NCI-H1436 (cell line): ENCODE measurements around the gene GDPD5.

Experiments
- DNase-seq: peaks from one replicate; lab custom pipeline; 2025; lab: John Stamatoyannopoulos, UW

Gene GDPD5

DNA sequence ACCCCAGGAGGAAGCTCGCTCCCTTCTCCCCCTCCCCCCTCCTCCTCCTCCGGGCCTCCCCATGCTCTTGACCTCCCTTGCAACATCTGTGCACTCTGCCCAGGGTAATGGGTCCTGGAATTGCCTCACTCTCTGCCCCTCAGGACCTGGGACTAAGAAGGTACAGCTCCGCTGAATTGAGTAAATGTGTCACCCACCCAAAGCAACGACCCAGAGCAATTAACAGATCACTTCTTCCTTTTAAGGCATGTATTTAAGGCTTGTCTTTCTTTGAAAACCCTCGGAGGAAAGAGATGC is 15.1 kb downstream of the GDPD5 start:
- no peak for DNase-seq

- no peak for DNase-seq
These were observed 15.6 kb downstream of the GDPD5 start for GRCh38 chr11:75510004-75510722.

- DNase-seq: no peak
These were observed 16.6 kb downstream of the GDPD5 start for GRCh38 chr11:75509020-75509720.

DNA sequence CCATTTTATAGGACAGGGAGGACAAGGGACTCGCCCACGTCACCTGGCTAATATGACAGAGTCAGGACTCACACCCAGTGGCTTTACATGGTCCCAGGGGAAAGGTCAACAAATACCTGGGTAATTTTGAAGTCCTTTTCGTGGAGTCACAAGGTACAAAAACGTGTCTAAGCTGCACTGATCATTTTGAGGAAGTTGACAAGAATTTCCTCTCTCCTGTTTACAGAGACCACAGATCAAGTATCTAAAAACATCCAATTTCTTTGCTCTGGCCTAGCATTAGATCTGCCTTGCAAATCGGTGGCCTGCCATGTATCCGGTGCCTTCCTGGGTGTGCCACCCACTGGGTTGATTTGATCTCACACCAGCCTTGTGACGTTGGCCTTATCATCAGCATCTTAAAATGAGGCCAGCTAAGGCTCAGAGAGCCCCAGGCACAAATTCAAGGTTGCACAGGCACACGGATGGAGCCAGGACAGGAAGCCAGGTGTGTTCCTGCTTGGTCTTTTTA is 17.6 kb downstream of the GDPD5 start:
- no peak for DNase-seq

DNA sequence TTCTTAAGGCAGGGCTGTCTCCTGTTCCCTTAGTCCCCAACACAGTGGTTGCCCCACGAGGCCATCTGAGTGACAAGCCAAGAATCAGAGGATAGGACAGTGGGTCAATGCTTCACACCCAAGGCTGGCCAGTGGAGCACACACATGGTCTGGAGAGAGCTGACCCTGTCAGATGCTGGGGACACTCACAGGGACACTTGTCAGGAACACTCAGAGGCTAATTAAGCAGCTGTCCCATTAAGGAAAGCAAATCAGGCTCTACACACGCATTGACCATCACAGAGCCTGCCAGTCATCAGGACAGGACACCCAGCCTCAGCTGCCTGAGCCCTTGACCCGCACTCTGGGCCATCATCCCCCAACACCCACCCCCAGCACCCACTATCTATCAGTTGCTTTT is 18.2 kb downstream of the GDPD5 start:
- DNase-seq: no peak

DNA sequence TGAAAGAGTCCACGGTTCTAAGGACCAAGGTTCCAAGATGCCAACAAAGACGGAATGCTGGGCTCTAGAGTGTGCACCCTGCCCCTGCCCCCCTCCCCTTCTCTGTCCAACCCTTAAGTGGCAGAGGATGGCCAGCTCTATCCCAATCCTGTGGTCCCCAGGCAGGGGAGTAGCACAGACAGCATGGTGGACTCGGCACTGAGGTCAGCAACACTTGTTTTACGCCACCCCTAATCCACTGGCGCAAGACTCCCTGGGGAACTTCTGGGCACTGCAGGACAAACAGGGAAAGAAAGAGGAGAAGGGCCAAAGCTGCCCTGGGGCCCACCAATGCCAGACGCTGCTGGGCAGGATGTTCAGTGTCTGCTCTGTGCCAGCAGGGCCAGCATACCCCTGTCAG is 18.9 kb downstream of the GDPD5 start:
- DNase-seq: no peak

GRCh38 chr11:75505916-75506692 is 19.6 kb downstream of the GDPD5 start:
- DNase-seq: no peak

DNA sequence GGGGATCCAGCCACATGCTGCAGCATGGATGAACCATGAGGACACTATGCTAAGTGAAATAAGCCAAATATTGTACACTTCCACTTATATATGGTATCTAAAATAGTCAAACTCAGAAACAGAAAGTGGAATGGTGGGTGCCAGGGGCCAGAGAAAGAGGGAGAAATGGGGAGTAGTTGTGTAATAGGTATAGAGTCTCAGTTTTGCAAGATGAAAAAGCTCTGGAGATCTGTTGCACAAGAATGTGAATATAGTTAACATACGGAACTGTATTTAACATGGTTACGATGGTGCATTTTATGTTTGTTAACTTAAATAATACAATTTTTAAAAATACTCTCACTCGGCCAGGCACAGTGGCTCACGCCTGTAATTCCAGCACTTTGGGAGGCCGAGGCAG is 21.2 kb downstream of the GDPD5 start:
- no peak for DNase-seq

DNA sequence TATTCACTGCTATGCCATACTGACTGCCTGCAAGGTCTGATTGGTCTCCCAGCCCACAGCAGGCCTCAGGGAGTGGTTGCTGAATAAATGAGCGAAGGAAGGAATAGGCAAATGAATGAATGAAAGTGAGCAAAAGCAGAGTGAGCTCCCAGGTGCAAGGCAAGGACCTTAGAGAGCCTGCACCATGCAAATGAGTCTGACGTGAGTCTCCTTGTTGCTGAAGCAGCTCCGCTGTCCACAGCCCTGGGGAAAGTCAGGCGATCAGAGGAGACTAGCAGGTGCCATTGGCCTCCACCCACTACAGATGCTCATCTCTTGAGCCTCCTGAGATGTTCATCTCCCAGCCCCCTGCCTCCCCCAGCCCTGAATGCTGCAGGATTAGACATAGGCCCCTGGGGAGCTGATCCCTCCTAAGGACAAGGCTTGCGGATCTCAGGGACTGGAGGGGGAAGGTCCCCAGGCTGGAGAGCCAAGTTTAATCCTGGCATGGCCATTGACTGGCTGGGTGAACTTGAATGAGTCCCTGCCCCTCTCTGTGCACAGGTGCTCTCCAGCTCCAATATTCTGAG is 22.1 kb downstream of the GDPD5 start:
- no peak for DNase-seq

DNA sequence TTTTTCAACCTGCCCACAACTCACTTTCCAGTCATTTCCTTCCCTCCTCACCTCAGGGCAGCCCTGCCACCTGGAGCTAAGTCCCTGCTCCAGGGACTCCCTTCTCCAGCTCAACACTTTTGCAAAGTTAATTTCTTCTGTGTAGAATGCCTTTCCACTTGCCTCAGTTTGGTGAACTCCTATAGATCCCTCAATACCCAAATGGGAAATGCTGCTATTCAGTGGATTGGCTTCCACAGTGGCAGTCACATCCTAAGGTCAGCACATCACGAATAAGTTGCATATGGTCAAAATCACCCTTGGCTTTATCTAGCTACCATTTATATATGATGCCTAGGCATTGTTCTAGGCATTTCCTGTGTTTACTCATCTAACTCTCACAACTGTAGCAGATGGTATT is 23.6 kb downstream of the GDPD5 start:
- DNase-seq: no peak

- DNase-seq: no peak
These were observed 25.0 kb downstream of the GDPD5 start for GRCh38 chr11:75500742-75501141.

GRCh38 chr11:75499423-75500190 is 26.1 kb downstream of the GDPD5 start:
- DNase-seq: no peak

GRCh38 chr11:75498556-75499255 is 27.0 kb downstream of the GDPD5 start:
- no peak for DNase-seq

DNA sequence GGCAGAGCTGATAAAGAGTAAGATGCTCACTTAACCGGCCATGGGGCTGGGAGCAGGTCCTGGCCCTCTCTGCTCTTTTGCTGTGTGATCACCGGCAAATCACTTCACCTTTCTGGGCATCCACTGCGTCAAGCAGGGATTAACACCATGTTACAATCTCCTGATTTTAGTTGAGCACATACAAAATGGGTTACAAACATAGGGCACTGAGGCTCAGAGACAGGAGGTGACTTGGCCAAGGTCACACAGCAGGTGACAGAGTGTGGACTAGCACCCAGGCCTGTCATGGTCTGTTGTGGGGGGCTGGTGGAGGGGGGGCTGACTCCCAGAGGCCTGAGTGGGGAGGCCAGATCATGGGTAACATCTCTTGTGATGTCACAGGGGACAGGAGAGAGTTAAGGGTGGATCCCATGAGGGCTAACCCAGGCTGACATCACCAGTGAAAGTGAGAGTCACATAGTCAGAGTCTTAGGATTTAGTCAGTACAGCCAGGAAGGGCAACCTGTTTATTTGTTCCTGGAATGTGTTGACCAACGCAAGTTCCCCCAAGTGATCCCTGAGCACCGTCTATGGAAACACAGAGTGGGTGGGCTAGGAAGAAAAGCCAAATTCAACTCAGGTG is 27.8 kb downstream of the GDPD5 start:
- DNase-seq: no peak

DNA sequence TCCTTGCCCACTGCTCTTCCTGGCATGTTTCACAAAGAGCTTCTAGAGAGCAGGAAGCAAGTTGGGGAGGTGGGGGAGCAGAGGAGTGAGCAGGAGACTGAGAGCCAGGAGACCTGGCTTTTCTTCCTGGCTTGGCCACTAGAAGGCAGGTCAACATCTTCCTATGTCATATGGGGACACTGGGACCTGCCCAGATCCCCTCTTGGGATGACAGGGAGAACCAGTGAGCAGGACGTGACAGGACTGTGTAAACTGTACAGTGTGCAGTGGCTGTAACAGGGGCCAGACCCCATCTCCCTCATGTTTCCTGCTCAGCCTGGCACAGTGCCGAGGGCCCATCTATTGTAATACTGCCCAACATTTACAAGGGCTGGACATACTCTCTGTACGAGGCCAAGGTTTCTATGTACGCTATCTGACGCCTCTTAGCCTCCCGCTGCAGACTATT is 29.4 kb downstream of the GDPD5 start:
- DNase-seq: no peak

- DNase-seq: no peak
These were observed 29.9 kb downstream of the GDPD5 start for GRCh38 chr11:75495749-75496304.

- no peak for DNase-seq
These were observed 32.1 kb downstream of the GDPD5 start for GRCh38 chr11:75493626-75494025.

- no peak for DNase-seq
These were observed 33.4 kb downstream of the GDPD5 start for GRCh38 chr11:75492181-75492820.

DNA sequence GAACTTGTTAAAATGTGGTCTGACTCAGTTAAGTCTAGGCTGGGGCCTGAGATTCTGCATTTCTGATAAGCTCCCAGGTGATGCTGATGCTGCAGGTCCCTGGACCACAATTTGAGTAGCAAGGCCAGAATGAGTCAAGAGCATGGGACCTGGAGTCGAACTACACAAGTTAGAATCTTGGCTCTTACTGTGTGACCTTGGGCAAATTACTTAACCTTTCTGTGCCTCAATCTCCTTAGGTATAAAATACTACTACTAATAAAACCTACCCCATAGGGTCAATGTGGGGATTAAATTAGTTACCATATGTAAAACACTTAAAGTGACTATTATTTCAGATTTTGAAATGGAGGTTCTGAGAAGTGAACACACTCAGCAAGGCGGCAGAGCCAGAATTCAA is 34.3 kb downstream of the GDPD5 start:
- DNase-seq: no peak
